Keratinocyte (primary cell): ENCODE data around the gene TNIK. TPM values are rescaled to one million over a fixed set of nuclear protein-coding genes. Genes with fewer than 3 reads are reported as not detected.

Experiments
- DNase-seq: peaks from one replicate; pipeline ENCODE4 v3.0.0-alpha.2; 2011; ENCODE audit warnings: low read depth, missing footprints, low spot score
- FAIRE-seq: peaks from 2 replicates; lab custom pipeline; 2011; peaks lifted over from hg19 to GRCh38; lab: Jason Lieb, UNC
- H2AFZ ChIP-seq: 2 replicates; pipeline ENCODE4 v1.6.0; 2012; ENCODE audit warnings: low read length, control low read depth, inconsistent platforms; ENCODE audit not compliant: control insufficient read depth
- H3K27ac ChIP-seq: 2 replicates; pipeline ENCODE4 v1.5.1; 2011; ENCODE audit warnings: low read length; ENCODE audit not compliant: control insufficient read depth, insufficient read depth
- H3K27me3 ChIP-seq: 3 replicates; pipeline ENCODE4 v1.6.0; 2011; ENCODE audit warnings: low read length; ENCODE audit not compliant: control insufficient read depth, insufficient read depth; ENCODE audit errors: extremely low read depth
- H3K36me3 ChIP-seq, 2 experiments: 2 replicates in 1 of 2; 3 replicates in 1 of 2; pipeline ENCODE4 v1.5.1; 2011; ENCODE audit warnings: low read length in 2 of 2, mild to moderate bottlenecking in 1 of 2; ENCODE audit not compliant: control insufficient read depth in 2 of 2, insufficient read depth in 2 of 2; ENCODE audit errors: extremely low read depth in 1 of 2
- H3K4me1 ChIP-seq: 3 replicates; pipeline ENCODE4 v1.5.1; 2011; ENCODE audit warnings: low read length; ENCODE audit not compliant: control insufficient read depth, insufficient read depth; ENCODE audit errors: extremely low read depth
- H3K4me2 ChIP-seq: 3 replicates; pipeline ENCODE4 v1.6.0; 2011; ENCODE audit warnings: low read depth, low read length; ENCODE audit not compliant: control insufficient read depth, insufficient read depth; ENCODE audit errors: extremely low read depth
- H3K4me3 ChIP-seq, 3 experiments: fragments of 200-600 bp in 1 of 3; sonication (generic) in 1 of 3; 2 replicates in 2 of 3; 3 replicates in 1 of 3; pipeline ENCODE4 v1.5.1; 2011 to 2016; ENCODE audit warnings: low read length in 3 of 3, mild to moderate bottlenecking in 3 of 3, control low read depth in 2 of 3, inconsistent platforms in 1 of 3, low read depth in 1 of 3, mixed read lengths in 1 of 3, mixed run types in 1 of 3, moderate library complexity in 1 of 3; ENCODE audit not compliant: control insufficient read depth in 2 of 3, insufficient read depth in 2 of 3; ENCODE audit errors: extremely low read depth in 1 of 3
- H3K79me2 ChIP-seq: 2 replicates; pipeline ENCODE4 v1.6.0; 2012; ENCODE audit warnings: low read length; ENCODE audit not compliant: control insufficient read depth, insufficient read depth
- H3K9ac ChIP-seq: 3 replicates; pipeline ENCODE4 v1.6.0; 2011; ENCODE audit warnings: low read length; ENCODE audit not compliant: control insufficient read depth, insufficient read depth; ENCODE audit errors: extremely low read depth
- H3K9me1 ChIP-seq: 3 replicates; pipeline ENCODE4 v1.6.0; 2011; ENCODE audit warnings: low read length; ENCODE audit not compliant: control insufficient read depth, insufficient read depth; ENCODE audit errors: extremely low read depth
- H3K9me3 ChIP-seq: 2 replicates; pipeline ENCODE4 v1.5.1; 2012; ENCODE audit warnings: low read depth, low read length; ENCODE audit not compliant: control insufficient read depth
- H4K20me1 ChIP-seq: 3 replicates; pipeline ENCODE4 v1.6.0; 2011; ENCODE audit warnings: low read length; ENCODE audit not compliant: control insufficient read depth, insufficient read depth; ENCODE audit errors: extremely low read depth
- CTCF ChIP-seq, 3 experiments: IDR thresholded peaks in 1 of 3; conservative IDR thresholded peaks in 1 of 3; optimal IDR thresholded peaks in 1 of 3; 2 replicates in 2 of 3; 3 replicates in 1 of 3; pipeline versions ENCODE3 to v1.5.1; 2011; ENCODE audit warnings: low read length in 3 of 3, mild to moderate bottlenecking in 3 of 3, moderate library complexity in 2 of 3, control low read depth in 1 of 3, inconsistent platforms in 1 of 3; ENCODE audit not compliant: insufficient read depth in 2 of 3; ENCODE audit errors: extremely low read depth in 1 of 3
- EZH2 ChIP-seq: IDR thresholded peaks from one replicate; pipeline ENCODE4 v1.6.1; 2012; ENCODE audit warnings: inconsistent platforms, mild to moderate bottlenecking, low read length, moderate library complexity
- dilution Hi-C: fragments of 300-500 bp; cut with MboI; formaldehyde crosslinking; loops from one replicate; pipeline ENCODE4 v1.7.0; 2020; ENCODE audit warnings: low sequenced_read_pairs; ENCODE audit not compliant: extremely low pct_ligation_motif_present
- polyA plus RNA-seq, 5 experiments: library from polyadenylated mRNA; depleted of rRNA in 3 of 5; stranded (reverse) in 3 of 5; stranded (forward) in 1 of 5; unstranded in 1 of 5; fragments of >200 nt; gene quantifications; 1 replicate in 1 of 5; 2 replicates in 3 of 5; 3 replicates in 1 of 5; pipeline versions ENCODE4 v1.2.1 to v1.2.3, GENCODE V29; 2011 to 2012; ENCODE audit warnings: missing spikeins in 2 of 5, low read depth in 1 of 5, low replicate concordance in 1 of 5

TNIK gene
- polyA plus RNA-seq, 1 donor (not counting 4 experiments of a cell fraction or from before 2014, with no cell fraction given) = 4.4 TPM

- Histone ChIP-seq H3K9ac (no peak overlapping the region), H3K9me3 (no peaks in the 10 kb centered on the region), H3K9me1 (no peaks in the 10 kb centered on the region), H4K20me1 (no peaks in the 10 kb centered on the region), H3K27me3 (no peaks in the 10 kb centered on the region), H3K4me3 (no peak overlapping the region), H3K79me2 (no peaks in the 10 kb centered on the region), H3K27ac (no peak overlapping the region), H3K4me1 (peaks cover 8% of the 10 kb centered on the region), H3K36me3 (no peaks in the 10 kb centered on the region), H3K4me2 (no peak overlapping the region), H2AFZ (no peak overlapping the region)
- DNase-seq (no peak), FAIRE-seq (no peak)
- TF ChIP-seq EZH2 = no peak
- TF ChIP-seq CTCF (optimal IDR thresholded peaks at IDR 0.05 in 1 of 3, IDR thresholded peaks at IDR 0.05 in 1 of 3, conservative IDR thresholded peaks at IDR 0.05 in 1 of 3; ENCODE audit: extremely low read depth in 1 of 3, insufficient read depth in 2 of 3, low read length in 3 of 3) = no peak
- dilution Hi-C loops = no loop called here
Observed at GRCh38 chr3:171256445-171257250, 203.6 kb downstream of the TNIK start.

GRCh38 chr3:171255236-171255806 is 204.9 kb downstream of the TNIK start:
- Histone ChIP-seq H3K4me2 (peak overlapping the region; percentile 14), H3K79me2 (no peaks in the 10 kb centered on the region), H2AFZ (no peak overlapping the region), H3K27ac (no peak overlapping the region), H3K9me1 (no peaks in the 10 kb centered on the region), H3K9me3 (no peaks in the 10 kb centered on the region), H3K4me1 (no peaks in the 10 kb centered on the region), H4K20me1 (no peaks in the 10 kb centered on the region), H3K36me3 (no peaks in the 10 kb centered on the region), H3K27me3 (no peaks in the 10 kb centered on the region), H3K9ac (no peak overlapping the region), H3K4me3 (no peak overlapping the region)
- TF ChIP-seq EZH2 (no peak), CTCF (optimal IDR thresholded peaks at IDR 0.05 in 1 of 3, IDR thresholded peaks at IDR 0.05 in 1 of 3, conservative IDR thresholded peaks at IDR 0.05 in 1 of 3; ENCODE audit: extremely low read depth in 1 of 3, insufficient read depth in 2 of 3, low read length in 3 of 3) (no peak)
- DNase-seq = no peak
- peak; percentile 72 for FAIRE-seq
- dilution Hi-C loops = no loop called here
